GM19193 (cell line): ENCODE results near the gene BFAR.
"Not testable (repeated sequence)": the region's sequence is repeated elsewhere in the genome, so short reads cannot be mapped to it uniquely, and the experiment has no call there.

Experiments used
- POLR2A ChIP-seq: IDR thresholded peaks from 4 replicates; pipeline ENCODE4 v1.6.1; 2011; ENCODE audit not compliant: insufficient read depth, insufficient read length; ENCODE audit errors: extremely low read depth

BFAR gene

DNA sequence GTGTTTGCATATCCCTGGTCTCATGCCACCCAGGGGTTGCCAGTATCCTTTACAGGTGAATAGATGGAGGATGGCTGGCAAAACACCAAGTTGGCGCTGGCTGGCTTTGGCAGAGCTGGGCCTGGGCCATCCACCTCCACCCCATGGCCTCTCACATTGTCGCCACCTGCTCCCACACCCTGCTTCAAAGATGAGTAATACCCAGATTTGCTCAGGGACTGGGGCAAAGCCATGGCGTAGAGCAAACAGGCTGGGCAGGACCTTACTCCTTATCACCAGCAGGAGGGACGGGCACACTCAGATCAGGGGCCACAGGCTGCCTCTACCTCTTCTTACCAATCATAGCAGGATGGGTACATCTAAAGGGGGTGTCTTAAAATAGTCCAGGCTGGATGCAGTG is 37.0 kb downstream of the BFAR start:
- TF ChIP-seq POLR2A, result no peak

DNA sequence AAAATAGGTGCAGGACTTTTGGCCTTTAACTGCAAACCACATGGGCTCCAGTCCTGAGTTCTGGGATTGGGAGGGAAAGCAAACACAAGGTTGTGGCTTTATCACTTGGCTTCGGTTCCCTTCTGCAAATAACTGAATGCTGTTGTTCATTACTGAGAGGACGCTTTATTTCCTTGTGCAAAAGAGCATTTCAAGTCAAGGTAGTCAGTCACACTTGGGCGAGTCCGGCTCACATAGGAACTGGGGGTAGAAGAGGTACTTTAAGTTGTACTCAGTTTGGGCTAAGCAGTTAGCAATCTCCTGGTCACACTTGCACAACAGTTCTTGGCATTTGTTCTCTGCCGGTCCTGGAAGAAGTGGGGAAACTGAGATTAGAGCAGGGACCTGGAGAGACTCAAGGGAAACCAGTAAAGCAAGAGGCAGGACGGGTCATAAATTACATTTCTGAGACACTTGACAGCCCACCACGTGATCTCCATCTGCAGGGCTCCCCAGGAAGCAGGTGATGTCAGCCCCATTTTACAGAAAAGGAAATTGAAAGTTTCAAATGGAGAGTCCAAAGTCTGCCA is 39.7 kb downstream of the BFAR start:
- peak; percentile 41 for TF ChIP-seq POLR2A

DNA sequence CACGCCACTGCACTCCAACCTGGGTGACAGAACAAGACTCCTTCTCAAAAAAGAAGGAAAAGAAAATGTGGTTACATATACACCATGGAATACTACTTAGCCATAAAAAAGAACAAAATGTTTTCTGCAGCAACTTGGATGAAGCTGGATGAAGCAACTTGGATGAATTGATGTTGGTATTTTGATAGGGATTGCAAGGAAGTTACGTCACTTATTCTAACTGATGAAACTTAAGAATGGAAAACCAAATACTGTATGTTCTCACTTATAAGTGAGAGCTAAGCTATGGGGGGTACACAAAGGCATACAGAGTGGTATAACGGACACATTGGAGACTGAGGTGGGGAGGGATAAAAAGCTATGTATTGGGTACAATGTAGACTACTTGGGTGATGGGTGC is 43.9 kb downstream of the BFAR start:
- no peak for TF ChIP-seq POLR2A

DNA sequence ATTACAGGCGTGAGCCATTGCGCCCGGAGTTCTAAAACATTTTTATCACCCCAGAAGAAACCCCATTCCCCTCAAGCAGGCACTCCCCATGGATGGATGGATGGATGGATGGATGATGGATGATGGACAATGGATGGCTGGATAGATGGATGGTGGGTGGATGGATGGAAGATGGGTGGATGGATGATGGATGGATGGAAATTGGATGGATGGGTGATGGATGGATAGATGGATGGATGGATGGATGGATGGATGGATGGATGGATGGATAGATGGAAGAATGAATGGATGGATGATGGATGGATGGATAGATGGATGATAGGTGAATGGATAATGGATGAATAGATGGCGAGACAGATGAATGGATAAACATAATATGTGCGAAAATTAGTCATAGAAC is 44.9 kb downstream of the BFAR start:
- no peak for TF ChIP-seq POLR2A

DNA sequence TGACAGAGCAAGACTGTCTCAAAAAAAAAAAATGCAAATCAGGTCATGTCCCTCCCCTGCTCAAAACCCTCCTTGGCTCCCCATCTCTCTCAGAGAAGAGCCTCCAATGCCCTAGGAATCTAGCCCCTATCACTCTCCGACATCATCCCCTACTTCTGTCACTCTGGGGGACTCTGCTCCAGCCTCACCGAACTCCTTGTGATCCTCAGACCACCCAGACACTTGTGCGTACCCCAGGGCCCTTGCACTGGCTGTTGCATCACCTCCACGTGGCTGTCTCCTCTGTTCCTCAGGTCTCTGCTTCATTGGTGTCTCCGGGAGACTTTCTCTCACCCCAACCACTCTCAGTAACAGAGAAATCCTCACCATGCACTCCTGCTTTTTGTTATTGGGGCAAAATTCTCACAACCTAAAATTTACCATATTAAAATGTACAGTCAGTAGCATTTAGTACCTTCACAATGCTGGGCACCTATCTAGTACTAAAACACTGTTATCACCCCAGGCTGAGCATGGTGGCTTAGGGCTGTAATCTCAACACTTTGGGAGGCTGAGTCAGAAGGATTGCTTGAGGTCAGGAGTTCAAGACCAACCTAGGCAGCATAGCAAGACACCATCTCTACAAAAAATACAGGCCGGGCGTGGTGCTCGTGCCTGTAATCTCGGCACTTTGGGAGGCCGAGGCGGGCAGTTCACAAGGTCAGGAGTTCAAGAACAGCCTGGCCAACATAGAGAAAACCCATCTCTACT is 46.2 kb downstream of the BFAR start:
- no peak for TF ChIP-seq POLR2A

DNA sequence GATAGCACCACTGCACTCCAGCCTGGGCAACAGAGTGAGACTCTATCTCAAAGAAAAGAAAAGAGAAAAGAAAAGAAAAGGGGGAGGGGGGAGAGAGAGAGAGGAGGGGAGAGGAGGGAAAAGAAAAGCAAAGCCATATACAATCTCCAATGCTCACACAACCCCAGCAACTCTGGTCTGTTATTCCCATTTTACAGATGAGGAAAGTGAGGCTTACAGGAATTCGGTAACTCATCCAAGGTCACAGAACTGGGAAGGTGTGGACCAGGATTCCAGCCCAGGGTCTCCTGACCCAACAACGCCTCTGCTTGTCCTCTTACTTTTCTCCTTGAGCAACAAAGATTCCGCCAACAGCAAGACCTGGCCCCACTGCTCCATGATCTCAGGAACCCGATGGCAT is 48.4 kb downstream of the BFAR start:
- no peak for TF ChIP-seq POLR2A

DNA sequence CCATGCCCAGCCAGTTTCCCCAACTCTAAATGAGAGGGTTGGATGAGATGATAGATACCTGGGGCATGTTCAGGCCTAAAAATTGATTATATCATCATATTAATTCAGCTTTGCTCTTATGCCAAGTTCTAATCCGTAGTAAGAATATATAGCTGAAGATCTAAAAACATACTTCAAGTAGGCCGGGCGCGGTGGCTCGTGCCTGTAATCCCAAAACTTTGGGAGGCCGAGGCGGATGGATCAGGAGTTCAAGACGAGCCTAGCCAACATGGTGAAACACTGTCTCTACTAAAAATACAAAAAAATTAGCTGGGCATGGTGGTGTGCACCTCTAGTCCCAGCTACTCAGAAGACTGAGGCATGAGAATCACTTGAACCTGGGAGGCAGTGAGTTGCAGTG is 49.4 kb downstream of the BFAR start:
- no peak for TF ChIP-seq POLR2A

DNA sequence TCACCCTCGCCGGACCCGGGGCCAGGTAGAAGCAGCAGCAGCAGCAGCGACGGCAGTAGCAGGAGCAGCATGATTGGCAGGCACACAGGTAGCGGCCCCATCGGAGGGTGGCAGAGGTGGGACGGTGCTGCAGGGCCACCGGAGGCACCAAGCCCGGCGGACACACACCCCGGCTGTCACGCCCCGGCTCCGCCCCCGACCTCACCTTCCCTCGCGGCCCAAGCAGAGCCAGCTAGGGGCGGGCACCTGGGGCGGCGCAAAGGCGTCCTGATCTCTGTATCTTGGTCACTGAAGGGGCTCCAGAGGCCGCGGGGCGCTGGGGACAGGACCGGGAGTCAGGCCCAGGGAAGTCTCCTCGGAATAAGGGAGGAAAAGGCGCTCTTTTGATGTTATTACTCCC is 61.4 kb downstream of the BFAR start, which contains the start of gene PLA2G10:
Gene PLA2G10 (minus strand): TSS at position 180 of the 400 bp plus-strand sequence. CDS start 79 bp downstream, at position 101.
- TF ChIP-seq POLR2A, result not testable (repeated sequence)

DNA sequence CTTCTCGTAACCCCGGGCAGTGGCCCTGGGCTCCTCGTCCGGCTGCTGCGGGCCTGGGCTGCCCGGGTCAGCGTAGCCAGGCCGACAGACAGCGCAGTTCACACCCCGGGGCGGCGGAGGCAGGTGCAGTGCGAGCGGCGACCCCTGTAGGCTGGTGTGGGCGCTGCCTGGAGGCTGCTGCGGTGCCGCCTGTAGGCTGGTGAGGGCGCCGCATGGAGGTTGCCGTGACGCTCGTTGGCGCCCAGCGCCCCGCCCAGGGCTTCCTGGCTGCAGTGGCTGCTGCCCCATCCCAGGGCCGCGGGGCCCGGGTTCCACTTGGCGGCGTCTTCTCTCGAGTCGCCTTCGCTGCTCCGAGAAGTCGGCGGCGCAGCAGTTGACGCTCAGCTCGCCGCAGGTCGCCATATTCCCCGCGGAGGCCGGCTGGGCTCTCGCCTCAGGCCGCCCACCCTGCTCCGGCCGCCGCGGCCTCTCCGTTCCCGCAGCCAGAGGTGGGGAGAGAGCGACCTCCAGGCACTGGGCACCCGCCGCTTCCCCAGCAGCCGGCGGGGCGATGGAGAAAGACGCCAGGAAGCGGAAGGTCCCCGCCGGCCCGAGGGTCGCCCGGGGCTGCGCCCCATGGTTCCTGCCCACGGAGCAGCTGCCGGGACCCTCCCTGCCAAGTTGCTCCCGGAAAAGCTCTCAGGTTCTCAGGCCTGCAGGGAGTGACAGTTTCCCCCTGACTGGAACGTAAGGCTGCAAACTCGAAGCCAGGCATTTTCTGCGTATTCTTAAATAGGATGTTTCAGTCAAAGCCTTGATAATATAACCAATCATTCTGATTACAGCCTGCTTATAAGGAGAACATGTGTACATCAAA is 70.6 kb downstream of the BFAR start, which contains the start of gene NPIPA3:
Gene NPIPA3 (plus strand): TSS at position 256 of the 856 bp plus-strand sequence. CDS start 5,533 bp downstream, outside the sequence.
- TF ChIP-seq POLR2A, result not testable (repeated sequence)
